CD4-positive, alpha-beta T cell treated with Interferon alpha-2 for 1 hour (primary cell): ENCODE measurements around the gene ST3GAL3.
"Not testable (repeated sequence)": the region's sequence is repeated elsewhere in the genome, so short reads cannot be mapped to it uniquely, and the experiment has no call there.

Experiments
- DNase-seq, 2 donors: peaks; one replicate each; pipeline ENCODE4 v3.0.0-alpha.2; 2020 to 2022

Gene ST3GAL3

DNA sequence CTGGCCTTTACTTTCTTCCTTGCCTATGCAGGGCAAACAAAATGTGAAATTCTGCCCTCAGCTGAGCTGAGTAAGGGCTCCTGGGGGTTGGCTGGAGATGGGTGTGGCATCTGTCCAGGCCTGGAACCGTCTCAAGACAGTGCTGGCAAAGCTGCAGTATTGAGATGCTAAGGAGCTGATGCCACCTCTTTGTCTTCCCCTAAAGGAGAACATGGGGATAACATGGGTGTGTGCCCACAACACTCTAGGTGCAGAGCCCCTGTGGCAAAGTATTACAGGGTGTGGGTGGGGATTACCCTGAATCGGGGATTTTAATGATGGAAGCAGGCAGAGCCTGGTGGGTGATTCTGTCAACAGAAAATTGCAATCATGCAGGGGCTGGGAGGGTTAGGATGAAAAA is 2.5 kb upstream of the ST3GAL3 start:
- no peak for DNase-seq

DNA sequence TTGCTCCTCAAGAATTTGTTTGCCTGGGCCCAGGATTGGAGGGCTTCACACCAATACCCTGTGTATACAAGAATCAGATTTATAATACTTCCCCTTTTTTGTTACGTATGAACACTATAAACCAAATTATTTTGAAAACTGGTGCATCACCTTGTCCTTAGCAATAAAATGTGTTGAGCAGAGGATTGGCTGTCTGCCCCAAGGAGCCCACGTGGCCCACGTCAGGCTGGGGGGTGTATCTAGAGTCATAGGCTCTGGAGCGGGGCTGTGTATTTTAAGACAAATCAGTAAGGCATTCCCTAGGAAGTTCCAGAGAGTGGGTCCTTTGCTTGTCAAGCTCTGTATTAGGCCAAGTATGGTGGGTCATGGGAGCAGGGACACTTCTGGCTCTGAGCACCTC is 2.0 kb upstream of the ST3GAL3 start:
- no peak for DNase-seq

DNA sequence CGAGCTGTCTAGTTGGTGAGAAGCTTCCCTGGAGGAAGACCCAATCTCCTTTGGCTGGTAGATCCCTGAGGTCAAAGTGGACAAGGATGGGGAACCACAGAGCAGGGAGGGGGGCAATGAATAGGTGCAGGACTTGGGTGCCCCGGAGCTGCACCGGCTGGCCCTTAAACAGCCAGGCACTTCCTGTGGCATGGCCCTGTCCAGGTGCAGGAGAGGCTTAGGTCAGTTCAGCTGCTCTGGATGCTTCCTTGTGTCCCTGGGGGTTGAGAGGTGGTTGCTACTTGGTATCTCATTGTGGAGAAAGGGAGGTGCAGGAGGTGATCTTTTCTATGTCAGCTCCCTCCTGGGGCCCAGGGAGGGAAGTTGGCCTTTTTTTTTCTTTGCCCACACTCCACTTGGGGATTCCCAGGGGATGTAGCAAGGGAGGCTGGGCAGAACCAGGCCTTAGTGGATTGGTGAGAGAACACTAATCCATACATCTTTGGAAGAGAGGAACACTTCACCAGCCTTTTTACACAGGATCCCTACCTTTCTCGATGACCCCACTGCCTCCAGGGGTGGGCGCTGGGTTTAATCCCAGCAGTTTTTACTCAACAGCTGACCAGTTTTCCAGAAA is 1.2 kb upstream of the ST3GAL3 start:
- no peak for DNase-seq

DNA sequence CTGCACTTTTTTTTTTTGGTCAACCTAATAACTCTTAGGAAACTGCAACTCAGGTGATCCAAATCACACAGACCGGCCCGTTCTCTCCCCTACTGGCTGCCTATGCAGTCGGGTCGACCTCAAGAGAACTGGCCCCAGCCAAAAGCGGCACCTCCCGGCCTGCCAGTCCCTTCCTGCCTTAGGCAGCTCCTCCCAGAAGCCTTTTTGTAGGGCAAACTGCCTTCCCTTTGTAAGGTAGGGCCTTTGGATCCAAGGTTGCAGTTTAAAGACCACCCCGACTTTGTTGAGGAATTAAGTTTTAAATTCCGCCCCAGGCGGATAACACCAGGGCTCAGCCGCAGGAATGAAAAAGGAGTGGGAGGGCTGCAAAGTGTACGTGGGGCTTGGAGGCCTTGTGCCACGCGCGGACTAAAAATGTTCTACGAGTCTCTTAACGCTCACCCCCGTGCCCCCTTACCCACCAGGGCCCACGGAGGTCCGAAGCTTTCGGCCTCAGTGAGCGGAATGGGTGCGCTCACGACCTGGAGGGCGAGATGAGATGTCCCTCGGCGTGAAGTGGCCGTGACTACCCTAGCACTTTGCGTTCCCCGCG is 642 bp upstream of the ST3GAL3 start:
- DNase-seq = no peak

DNA sequence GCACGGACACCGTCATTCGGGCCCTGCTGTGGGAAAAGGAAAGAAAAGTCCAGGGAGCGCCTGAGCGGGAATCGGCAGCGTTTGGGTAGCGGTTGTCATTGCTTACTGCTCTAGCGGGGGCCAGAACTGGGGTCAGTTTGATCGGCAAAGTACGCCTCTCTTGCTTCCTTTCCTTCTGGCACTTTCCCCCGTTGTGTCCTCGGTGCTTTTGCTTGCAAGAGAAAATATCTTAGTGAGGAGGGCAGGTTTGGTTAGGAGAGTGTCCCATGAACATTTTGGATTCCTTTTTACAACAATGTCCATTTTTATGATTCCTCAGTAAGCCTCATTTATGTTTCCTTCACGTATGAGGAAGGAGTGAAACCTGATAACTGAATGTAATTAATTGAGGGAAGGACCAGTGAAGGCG is 670 bp downstream of the ST3GAL3 start:
- no peak for DNase-seq

DNA sequence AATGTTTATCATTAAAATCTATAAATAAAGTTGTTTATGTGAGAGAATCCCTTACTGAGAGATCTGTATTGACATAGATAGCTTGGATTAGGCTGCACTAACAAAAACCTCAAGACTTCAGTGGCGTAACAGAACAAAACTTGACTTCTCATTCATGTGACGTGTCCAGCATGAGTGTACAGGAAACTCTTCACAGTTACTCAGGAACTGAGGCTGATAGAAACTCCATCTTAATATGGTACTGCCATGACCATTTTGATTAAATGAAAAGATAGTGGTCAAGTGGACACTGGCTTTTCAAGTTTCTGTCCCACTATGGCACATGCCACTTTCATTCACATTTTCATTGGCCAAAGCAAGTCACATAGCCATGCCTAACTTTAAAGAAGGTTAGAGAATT is 3.7 kb downstream of the ST3GAL3 start:
- DNase-seq = no peak

DNA sequence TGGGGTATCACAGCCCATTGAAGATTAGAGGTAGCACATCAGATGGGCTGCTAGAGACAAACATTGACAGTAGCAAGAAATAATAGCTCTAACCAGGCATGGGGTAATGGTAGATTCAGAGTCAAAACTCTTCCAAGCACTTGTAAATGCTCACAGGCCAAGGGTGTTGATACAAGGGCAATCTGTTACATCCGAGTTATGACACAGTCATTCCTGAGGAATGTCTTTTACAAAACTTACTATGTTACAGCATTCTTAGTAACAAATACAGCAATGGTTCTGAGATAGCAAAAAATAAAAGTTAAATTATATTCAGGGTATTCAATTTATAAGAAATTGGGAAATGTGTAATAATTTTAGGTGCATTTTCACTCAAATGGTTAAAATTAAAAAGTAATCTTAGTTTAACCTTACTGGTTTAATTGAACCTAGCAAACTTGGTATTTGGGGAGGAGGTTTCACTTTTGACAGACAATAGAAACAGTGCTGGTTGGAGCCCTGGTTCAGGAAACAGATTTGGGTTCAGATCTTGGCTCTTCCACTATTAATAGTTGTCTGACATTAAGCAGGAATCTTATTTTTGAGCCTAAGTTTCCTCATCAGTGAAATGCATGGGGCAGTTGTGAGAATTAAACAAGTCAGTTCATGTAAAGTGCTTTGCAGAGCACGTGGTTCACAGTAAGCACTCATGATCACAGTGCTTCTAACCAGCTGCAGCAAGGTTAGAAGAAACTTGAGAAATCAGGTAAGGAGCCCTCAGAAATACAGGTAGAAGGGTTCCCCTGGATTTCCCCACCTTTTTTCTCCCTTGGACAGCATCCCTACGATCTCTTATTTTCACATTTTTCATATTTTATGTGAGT is 4.4 kb downstream of the ST3GAL3 start:
- DNase-seq = no peak

DNA sequence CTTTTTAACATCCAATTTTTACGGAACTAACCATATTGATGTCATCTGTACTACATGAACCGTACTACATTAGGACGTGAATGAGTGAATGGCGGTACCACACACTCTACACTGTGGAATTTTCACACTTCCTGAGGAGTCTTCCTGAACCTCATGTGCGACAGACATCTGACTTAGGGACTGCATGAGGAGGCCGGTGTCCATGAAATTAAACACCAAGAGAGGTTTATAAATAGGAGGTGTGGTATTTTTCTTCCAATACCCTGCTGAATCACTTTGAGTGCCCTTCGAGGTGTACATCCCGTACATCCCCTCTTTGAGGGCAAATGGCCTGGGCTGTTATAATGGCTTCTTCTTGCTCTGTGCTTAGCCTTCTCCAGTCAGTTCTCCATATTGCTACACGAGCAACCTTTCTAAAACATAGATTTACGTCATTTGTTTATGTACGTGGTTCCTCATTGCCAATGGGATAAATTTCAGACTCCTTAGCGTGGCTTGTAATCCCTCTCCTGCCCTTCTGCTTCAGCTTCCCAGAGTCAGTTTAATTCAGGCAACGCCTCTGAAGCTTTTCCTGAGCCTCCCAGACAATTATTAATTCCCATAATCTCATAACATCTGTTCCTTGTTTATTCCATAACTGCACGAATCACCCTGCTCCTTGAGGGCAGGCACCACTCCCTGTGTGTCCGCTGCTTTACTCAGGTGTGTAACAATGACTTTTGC is 9.4 kb downstream of the ST3GAL3 start:
- DNase-seq = no peak

DNA sequence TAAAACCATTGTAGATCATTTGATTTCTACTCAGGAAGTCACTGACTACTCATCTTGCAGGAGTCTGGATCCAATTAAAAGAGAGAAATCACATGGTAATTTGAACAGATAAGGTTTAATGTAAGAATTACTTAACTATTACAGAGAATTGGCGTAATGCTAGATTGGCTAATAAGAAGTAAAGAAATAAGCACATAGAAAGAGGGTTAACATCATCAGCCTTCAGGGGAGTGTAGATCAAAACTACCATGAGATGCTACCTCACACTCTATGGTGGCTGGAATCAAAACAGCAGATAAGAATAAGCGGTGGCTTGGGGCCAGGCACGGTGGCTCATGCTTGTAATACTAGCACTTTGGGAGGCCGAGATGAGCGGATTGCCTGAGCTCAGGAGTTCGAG is 11.7 kb downstream of the ST3GAL3 start:
- no peak for DNase-seq

DNA sequence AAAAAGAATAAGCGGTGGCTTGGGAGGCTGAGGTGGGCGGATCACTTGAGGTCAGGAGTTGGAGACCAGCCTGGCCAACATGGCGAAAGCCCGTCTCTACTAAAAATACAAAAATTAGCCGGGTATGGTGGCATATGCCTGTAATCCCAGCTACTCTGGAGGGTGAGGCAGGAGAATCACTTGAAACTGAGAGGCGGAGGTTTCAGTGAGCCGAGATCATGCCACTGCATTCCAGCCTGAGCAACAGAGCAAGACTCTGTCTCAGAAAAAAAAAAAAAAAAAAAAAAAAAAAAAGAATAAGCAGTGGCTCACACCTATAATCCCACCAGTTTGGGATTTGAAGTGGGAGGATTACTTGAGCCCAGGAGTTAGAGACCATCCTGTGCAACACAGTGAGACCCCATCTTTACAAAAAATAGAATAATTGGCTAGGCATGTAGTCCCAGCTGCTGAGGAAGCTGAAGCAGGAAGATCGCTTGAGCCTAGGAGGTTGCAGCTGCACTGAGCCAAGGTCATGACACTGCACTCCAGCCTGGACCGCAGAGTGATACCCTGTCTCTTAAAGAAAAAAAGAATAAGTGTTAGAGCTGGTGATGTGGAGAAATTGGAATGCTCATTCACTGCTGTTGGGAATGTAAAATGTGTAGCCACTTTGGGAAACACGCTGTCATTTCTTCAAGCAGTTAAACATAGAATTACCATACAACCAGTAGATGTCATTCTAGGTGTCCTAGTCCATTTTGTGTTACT is 12.5 kb downstream of the ST3GAL3 start:
- not testable (repeated sequence) for DNase-seq

DNA sequence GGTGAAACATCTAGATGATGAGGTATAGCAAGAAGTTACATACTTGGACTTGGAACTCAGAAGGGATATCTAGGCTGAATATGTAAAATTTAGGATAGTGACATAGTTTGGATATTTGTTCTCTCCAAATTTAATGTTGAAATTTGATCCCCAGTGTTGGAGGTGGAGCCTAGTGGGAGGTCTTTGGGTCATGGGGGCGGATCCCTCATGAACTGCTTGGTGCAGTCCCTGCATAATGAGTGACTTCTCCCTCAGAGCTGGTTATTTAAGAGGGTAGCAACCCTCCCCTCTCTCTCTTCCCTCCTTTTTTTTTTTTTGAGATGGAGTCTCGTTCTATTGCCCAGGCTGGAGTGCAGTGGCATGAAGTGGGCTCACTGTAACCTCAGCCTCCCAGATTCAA is 15.5 kb downstream of the ST3GAL3 start:
- DNase-seq = no peak

DNA sequence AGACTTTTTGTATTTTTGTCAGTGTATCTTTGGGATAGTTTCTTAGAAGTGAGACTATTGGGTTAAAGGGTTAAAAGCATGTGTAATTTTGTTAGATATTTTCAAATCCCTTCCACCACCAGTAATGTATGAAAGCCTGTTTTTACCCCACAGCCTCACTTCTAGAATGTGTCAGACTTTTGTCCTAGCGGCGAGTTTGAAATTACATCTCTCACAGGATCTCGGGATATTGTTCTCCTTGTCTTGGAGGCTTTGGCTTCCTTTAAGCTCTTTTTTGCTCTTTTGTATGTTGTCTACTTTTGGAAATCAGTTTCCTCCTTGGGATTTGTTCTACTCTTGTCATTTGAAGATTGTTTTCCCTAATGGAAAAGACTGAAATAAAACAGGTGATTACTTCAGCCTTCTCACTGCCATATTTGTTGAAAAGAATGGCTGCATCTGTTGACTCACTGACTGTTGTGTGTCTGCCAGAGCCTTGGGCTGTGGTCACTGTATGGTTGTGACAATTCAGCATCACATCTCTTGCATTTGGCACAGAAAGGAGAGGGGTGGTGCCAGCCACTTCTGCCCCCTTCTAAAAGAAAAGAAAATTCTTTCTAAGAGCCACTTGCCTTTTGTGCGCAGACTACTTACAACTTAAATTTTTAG is 22.6 kb downstream of the ST3GAL3 start:
- DNase-seq = no peak

DNA sequence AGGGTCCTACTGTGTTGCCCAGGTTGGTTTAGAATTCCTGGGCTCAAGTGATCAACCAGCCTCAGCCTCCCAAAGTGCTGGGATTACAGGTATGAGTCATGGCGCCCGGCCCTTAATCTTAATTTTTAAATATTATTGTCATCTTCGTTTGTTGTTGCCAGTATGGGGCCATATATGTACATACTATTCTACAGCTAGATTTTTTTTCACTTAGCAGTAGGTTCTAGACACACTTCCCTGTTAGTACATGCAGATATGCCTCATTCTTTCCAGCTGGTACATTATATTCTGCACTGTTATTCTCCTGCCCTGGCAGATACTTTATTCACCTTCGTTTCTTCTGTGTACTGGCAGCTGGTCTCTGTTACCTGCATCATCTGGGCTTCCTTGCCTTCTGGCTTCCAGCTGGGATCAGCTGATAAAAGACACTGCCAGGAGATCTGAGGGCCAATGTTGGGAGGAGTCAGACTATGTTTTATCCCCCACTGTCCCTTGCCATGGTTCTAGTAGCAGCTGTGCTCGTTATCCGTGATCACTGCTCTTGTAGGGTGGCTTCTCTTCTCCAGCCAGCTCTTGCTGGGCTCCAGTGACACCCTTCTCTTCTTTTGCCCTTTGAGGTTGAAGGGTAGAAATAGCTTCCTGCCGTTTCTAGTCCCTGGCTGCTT is 24.7 kb downstream of the ST3GAL3 start:
- DNase-seq = no peak

DNA sequence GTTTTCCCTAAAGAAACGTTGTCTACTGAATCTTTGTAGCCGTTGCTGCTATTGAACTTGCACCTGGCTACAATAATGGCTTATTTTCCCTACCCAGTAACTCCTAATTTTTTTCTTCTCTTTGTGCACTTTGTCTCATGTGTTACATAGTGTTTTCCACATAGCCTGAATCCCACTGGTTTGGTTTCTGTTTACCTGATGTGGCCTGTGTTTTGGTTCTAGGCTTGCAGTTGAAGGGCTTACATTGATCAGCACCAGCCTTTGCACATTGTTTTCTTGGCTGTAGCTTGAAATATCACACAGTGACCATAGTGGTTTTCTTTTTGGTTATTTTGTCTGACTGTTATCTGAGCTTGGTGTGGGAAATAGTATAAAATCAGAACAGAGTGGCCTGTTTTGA is 29.5 kb downstream of the ST3GAL3 start:
- no peak for DNase-seq

DNA sequence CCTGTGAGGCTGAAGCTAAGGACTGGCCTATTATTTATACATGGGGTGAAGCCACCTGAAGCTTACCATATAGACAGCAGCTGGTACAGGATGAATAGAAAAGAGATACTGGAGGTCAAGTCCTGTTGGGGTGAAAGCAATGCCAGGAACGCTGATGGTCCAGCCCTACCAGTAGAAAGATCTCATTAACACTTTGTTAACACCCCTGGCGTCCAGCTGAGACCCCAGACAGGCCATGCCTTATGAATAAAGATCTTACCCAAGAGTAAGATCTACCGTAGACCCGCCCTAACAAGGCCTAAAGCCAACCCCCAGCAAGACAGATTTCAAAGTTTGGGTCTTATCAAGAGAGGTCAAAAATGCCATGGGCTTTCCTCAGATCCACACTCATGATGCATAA is 34.7 kb downstream of the ST3GAL3 start:
- no peak for DNase-seq

DNA sequence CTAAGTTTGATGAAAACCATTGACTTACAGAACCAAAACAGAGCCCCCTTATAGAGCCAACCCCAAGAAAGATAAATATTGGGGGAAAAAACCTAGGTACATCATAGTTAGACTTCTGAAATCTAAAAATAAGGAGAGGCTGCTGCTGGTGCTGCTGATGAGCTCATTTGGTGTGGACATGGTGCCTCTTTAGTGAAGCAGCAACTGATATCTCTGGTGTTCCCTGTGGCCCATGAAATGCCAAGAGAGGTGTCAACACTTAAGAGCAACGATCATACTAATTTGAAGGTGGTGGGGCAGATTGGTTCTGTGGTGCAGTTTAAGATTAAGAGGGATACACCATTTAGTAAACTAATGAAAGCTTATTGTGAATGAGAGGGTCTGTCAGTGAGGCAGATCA is 35.9 kb downstream of the ST3GAL3 start:
- DNase-seq = no peak

DNA sequence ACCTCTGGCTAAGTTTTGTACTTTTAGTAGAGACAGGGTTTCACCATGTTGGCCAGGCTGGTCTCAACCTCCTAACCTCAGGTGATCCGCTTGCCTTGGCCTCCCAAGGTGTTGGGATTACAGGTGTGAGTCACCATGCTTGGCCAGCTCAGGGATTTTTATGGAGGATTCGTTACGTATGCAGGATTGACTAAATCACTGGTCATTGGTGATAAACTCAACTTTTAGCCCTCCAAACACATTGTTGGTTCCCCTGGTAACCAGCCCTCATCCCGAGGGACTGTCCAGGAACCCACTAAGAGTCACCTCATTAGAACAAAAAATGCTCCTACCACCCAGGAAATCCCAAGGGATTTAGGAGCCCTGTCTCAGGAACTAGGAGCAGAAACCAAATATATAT is 40.4 kb downstream of the ST3GAL3 start:
- DNase-seq = no peak

DNA sequence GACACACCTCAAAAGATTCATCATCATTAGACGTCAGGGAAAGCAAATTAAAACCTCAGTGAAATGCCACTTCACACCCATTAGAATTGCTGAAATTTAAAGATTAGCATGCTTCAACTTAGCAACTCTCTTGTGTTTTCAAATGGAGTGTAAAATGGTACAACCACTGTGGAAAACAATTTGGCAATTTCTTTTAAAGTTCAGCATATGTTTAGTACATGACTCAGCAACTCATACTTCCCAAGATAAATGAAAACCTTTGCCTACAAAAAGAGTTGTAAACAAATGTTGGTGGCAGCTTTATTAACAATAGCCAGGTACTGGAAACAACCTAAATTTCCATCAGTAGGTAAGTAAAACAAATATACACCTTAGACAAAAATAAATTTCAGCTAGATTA is 42.7 kb downstream of the ST3GAL3 start:
- DNase-seq = no peak

DNA sequence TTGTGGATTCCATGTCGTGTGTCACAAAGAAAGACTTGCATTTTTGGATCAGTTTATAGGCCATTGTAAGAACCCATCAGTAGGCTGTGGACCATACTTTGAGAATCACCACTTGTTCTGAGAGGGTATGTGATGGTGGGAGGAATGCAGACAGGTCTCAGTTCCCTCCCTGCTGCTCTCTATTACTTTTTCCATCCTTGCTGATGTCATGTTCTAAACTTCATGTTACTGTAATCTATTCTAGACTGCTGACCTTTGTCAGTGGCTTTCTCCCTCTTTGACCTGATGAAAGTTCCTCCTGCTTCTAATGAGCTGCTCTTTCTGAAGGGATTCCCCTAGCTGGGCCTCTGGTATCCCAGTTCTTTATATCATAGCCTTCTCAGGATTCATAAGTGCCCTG is 46.1 kb downstream of the ST3GAL3 start:
- DNase-seq = no peak

DNA sequence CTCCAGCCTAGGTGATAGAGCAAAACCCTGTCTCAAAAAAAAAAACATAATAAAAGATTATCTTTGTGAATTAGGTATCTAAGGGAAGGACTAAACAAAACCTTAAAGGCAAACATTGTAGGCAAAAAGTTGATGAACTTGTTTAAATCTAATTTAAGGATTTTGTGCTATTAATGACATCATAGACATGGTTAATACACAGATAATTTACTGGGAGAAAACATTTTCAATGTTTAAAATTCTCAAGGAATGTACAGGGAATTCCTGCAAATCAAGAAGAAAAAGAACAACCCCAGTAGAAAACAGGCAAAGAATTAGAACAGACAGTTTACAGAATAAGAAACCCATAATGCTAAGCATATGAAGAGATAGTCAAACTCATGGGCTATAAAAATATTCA is 47.6 kb downstream of the ST3GAL3 start:
- no peak for DNase-seq

DNA sequence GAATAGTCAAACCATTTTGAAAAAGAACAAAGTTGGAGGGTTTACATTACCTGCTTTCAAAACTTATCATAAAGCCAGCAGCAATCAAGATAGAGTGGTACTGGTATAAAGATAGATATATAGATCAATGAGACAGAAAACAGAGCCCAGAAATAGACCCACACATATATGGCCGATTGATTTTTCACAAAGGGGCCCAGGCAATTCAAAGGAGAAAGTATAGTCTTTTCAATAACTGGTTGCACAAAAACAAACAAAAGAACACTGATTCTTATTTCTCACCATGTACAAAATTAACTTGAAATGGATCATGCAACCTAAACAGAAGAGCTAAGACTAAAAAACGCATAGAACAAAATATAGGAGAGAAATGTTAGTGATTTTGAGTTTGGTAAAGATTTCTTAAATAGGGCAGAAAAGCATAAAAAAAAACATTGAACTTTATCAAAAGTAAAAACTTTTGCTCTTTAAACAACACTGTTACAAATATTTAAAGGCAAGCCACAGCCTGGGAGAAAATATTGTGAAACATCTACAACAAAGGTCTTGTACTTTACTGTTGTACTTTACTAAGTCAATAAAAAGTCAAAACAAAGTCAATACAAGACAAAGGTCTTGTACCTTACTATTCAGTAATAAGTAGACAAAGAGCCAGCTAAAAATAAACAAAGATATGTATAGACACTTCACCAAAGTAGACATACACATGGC is 50.2 kb downstream of the ST3GAL3 start:
- no peak for DNase-seq
